Activated T-helper 1 cell treated with Interleukin-2 at 50 U/mL for 16 hours (primary cell): ENCODE results near the gene ABCC6.
"Not testable (repeated sequence)": the region's sequence is repeated elsewhere in the genome, so short reads cannot be mapped to it uniquely, and the experiment has no call there.

ENCODE experiments used
- DNase-seq: peaks from one replicate; pipeline ENCODE4 v3.0.0-alpha.2; 2020; ENCODE audit warnings: low read depth

Gene ABCC6

GRCh38 chr16:16223662-16224241 lies 458 bp upstream of the ABCC6 start:
- not testable (repeated sequence) for DNase-seq

GRCh38 chr16:16221382-16221781 lies 1.9 kb downstream of the ABCC6 start:
- not testable (repeated sequence) for DNase-seq

GRCh38 chr16:16220449-16220848 lies 2.8 kb downstream of the ABCC6 start:
- DNase-seq: not testable (repeated sequence)

- DNase-seq: not testable (repeated sequence)
Measured at GRCh38 chr16:16218787-16219186, 4.5 kb downstream of the ABCC6 start.

- not testable (repeated sequence) for DNase-seq
Measured at GRCh38 chr16:16218349-16218748, 4.9 kb downstream of the ABCC6 start.

- DNase-seq: not testable (repeated sequence)
Measured at GRCh38 chr16:16213863-16214293, 9.4 kb downstream of the ABCC6 start.

GRCh38 chr16:16211404-16211803 lies 11.9 kb downstream of the ABCC6 start:
- not testable (repeated sequence) for DNase-seq

- DNase-seq: not testable (repeated sequence)
Measured at GRCh38 chr16:16208461-16208860, 14.8 kb downstream of the ABCC6 start.

GRCh38 chr16:16207787-16208334 lies 15.4 kb downstream of the ABCC6 start:
- DNase-seq: not testable (repeated sequence)

GRCh38 chr16:16207097-16207786 lies 16.1 kb downstream of the ABCC6 start:
- DNase-seq: not testable (repeated sequence)

GRCh38 chr16:16205864-16206263 lies 17.4 kb downstream of the ABCC6 start:
- not testable (repeated sequence) for DNase-seq

- DNase-seq: not testable (repeated sequence)
Measured at GRCh38 chr16:16204552-16204951, 18.7 kb downstream of the ABCC6 start.

GRCh38 chr16:16203494-16203893 lies 19.8 kb downstream of the ABCC6 start:
- not testable (repeated sequence) for DNase-seq

- DNase-seq: not testable (repeated sequence)
Measured at GRCh38 chr16:16202400-16203143, 20.7 kb downstream of the ABCC6 start.

GRCh38 chr16:16201880-16202279 lies 21.4 kb downstream of the ABCC6 start:
- DNase-seq: not testable (repeated sequence)

- DNase-seq: not testable (repeated sequence)
Measured at GRCh38 chr16:16200391-16200790, 22.9 kb downstream of the ABCC6 start.

GRCh38 chr16:16199428-16199827 lies 23.9 kb downstream of the ABCC6 start:
- not testable (repeated sequence) for DNase-seq

GRCh38 chr16:16197966-16198365 lies 25.3 kb downstream of the ABCC6 start:
- no peak for DNase-seq

- no peak for DNase-seq
Measured at GRCh38 chr16:16197331-16197730, 26.0 kb downstream of the ABCC6 start.

GRCh38 chr16:16196099-16196498 lies 27.2 kb downstream of the ABCC6 start:
- no peak for DNase-seq

GRCh38 chr16:16191493-16192167 lies 31.7 kb downstream of the ABCC6 start:
- no peak for DNase-seq

GRCh38 chr16:16190966-16191365 lies 32.3 kb downstream of the ABCC6 start:
- DNase-seq: not testable (repeated sequence)
